ENCODE results near the gene ANO8. TPM values are rescaled to one million over a fixed set of nuclear protein-coding genes. Genes with fewer than 3 reads are reported as not detected.

The ANO8 gene
- total RNA-seq, 1 donor from 2014 or later = 43.3 TPM

DNA sequence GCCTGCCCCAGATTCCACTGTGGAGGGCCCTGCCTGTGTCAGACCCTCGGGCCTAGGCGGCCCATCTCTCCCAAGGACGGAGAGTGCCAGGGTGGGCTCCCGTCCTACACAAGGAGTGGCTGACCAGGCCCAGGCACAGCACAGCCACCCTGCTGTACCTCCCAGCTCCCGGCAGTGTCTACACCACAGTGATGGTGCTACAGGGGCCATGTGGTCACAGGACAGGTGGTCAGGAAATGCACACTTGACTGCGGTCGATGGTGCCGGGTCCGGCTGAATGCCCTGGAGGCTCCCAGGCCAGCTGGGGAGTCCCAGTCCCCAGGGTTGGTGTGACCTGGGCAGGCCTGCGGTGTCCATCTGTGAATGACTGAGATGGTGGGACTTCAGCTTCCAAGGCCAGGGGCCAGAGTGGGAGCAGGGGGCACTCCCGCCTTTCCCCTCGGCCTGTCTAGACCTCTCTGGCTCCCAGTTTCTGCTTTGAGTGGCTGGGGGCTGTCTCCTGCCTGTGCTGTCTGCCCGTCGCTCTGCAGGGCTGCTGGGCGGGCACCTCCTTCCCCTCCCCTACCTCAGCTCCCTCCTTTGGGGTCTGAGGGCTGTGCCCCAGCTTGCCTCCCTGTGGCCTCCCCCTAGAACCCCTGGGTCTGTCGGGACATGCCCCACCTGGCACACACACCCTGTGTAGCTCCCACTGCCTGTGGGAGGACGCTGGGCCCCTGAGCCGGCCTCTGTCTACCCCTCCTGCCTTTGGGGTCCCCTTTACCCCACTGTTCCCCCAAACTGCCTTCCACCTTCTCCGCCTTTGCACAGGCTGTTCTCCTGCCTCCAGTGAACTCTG, 12.8 kb downstream of the ANO8 start:
- Mint-ChIP-seq H3K27ac (ENCODE audit: unreplicated experiment) (no peak overlapping the region), H3K27me3 (ENCODE audit: low read depth) (no peaks in the 10 kb centered on the region)

GRCh38 chr19:17320435-17320834, 14.2 kb downstream of the ANO8 start:
- no peak for TF ChIP-seq CTCF (conservative IDR thresholded peaks at IDR 0.05)
- H3K4me3 Mint-ChIP-seq = no peak overlapping the region
- H3K9me3 Mint-ChIP-seq = no peaks in the 10 kb centered on the region
- H3K27me3 Mint-ChIP-seq (ENCODE audit: low read depth) = no peaks in the 10 kb centered on the region
- no peaks in the 10 kb centered on the region for H3K4me1 Mint-ChIP-seq
- no peak for DNase-seq (ENCODE audit: low read depth, low spot score)
- H3K36me3 Mint-ChIP-seq (ENCODE audit: low read depth) = no peaks in the 10 kb centered on the region
- no peak overlapping the region for H3K27ac Mint-ChIP-seq (ENCODE audit: unreplicated experiment)

More for the DNA sequence above, 12.8 kb downstream of the ANO8 start:
- TF ChIP-seq CTCF (conservative IDR thresholded peaks at IDR 0.05) = no peak
- Mint-ChIP-seq H3K9me3 (no peaks in the 10 kb centered on the region), H3K4me1 (no peaks in the 10 kb centered on the region), H3K36me3 (ENCODE audit: low read depth) (no peaks in the 10 kb centered on the region), H3K4me3 (peak overlapping the region; percentile 66)
- no peak for DNase-seq (ENCODE audit: low read depth, low spot score)

DNA sequence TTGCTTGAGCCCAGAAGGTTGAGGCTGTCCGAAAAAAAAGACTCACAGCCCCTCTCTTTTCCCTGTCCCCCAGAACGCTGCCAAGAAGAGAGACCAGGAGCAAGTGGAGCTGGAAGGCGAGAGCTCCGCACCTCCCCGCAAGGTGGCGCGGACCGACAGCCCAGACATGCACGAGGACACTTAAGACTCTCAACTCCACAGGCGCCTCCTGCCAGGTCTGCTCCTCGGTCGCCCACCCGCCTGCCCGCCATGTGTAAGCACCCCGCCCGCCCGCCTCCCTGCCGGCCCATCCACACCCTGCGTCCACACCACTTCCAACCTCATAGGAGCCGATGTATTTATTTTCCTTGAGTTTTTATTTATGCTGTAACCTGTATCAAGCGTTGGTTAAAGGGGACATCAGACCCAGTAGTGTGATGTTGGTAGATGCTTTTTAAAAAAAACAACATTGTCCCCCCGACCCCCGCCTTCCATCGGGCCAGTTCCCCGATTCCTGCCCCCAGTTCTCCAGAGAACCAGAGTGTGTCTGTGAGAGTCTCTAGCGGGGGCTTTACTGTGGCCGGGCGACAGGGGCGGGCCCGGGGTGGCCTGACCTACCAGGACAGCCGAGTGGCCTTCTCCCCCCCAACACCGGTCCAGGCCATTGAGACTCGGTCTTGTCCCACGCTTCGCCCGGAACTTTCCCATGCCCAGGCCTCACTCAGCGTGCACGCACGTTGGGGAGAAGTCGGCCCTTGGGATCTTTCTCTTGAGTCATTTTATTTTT, 15.0 kb downstream of the ANO8 start:
- H3K36me3 Mint-ChIP-seq (ENCODE audit: low read depth) = no peaks in the 10 kb centered on the region
- H3K4me3 Mint-ChIP-seq = no peak overlapping the region
- H3K9me3 Mint-ChIP-seq = no peaks in the 10 kb centered on the region
- no peak for DNase-seq (ENCODE audit: low read depth, low spot score)
- no peak overlapping the region for H3K27ac Mint-ChIP-seq (ENCODE audit: unreplicated experiment)
- no peaks in the 10 kb centered on the region for H3K27me3 Mint-ChIP-seq (ENCODE audit: low read depth)
- no peaks in the 10 kb centered on the region for H3K4me1 Mint-ChIP-seq
- no peak for TF ChIP-seq CTCF (conservative IDR thresholded peaks at IDR 0.05)

- Mint-ChIP-seq H3K4me3 (no peak overlapping the region), H3K27ac (ENCODE audit: unreplicated experiment) (no peak overlapping the region), H3K9me3 (no peaks in the 10 kb centered on the region), H3K4me1 (no peaks in the 10 kb centered on the region), H3K36me3 (ENCODE audit: low read depth) (no peaks in the 10 kb centered on the region), H3K27me3 (ENCODE audit: low read depth) (no peaks in the 10 kb centered on the region)
- no peak for TF ChIP-seq CTCF (conservative IDR thresholded peaks at IDR 0.05)
- DNase-seq (ENCODE audit: low read depth, low spot score) = no peak
Observed at GRCh38 chr19:17318966-17319365, 15.7 kb downstream of the ANO8 start.

DNA sequence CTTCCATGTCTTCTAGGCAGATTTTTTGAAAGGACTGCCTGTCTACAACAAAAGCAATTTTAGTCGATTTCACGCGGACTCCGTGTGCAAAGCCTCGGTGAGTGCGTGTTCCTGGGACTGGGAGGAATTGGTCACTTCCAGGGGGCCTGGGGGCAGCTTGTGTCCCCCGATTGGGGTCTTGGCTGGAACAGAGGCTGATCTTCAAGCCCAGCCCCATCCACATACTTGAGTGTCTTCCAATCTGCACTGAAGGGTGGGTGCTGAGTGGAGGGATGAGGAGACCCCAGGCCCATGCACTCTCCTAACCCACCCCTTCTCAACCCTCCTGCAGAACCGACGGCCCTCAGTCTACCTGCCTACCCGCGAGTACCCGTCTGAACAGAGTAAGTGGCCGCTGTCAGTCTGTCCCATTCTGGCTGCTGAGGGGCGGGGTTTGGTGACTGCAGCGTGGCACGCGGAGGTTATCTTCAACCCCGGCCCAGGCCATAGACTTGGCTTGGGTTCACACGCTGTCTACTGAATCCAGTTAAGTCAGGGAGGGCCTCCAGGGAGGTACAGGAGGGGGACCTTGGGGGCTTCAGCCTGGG, 20.6 kb downstream of the ANO8 start:
- DNase-seq (ENCODE audit: low read depth, low spot score) = no peak
- no peak overlapping the region for H3K27ac Mint-ChIP-seq (ENCODE audit: unreplicated experiment)
- peak overlapping the region; percentile 23 for H3K4me3 Mint-ChIP-seq
- H3K4me1 Mint-ChIP-seq = peaks cover 19% of the 10 kb centered on the region
- no peaks in the 10 kb centered on the region for H3K27me3 Mint-ChIP-seq (ENCODE audit: low read depth)
- H3K36me3 Mint-ChIP-seq (ENCODE audit: low read depth) = no peaks in the 10 kb centered on the region
- H3K9me3 Mint-ChIP-seq = no peaks in the 10 kb centered on the region
- TF ChIP-seq CTCF (conservative IDR thresholded peaks at IDR 0.05) = no peak
